Muscle of back (tissue), 11 donors: Measurements from ENCODE around the gene LETM1. TPM values are rescaled to one million over a fixed set of nuclear protein-coding genes. Genes with fewer than 3 reads are reported as not detected.

Source experiments
- DNase-seq, 3 donors: peaks; one replicate each; pipeline versions ENCODE4 v3.0.0 to v3.0.0-alpha.2; 2013
- polyA plus RNA-seq, 10 donors: library from polyadenylated mRNA; unstranded; fragments of 120-200 nt; gene quantifications; one replicate each; pipeline ENCODE4 v1.2.1, GENCODE V29; 2013; ENCODE audit not compliant: insufficient read length in 10 of 10

Gene LETM1
- polyA plus RNA-seq, 10 donors: 12.1 to 16.3 (median 14.7) TPM

DNA sequence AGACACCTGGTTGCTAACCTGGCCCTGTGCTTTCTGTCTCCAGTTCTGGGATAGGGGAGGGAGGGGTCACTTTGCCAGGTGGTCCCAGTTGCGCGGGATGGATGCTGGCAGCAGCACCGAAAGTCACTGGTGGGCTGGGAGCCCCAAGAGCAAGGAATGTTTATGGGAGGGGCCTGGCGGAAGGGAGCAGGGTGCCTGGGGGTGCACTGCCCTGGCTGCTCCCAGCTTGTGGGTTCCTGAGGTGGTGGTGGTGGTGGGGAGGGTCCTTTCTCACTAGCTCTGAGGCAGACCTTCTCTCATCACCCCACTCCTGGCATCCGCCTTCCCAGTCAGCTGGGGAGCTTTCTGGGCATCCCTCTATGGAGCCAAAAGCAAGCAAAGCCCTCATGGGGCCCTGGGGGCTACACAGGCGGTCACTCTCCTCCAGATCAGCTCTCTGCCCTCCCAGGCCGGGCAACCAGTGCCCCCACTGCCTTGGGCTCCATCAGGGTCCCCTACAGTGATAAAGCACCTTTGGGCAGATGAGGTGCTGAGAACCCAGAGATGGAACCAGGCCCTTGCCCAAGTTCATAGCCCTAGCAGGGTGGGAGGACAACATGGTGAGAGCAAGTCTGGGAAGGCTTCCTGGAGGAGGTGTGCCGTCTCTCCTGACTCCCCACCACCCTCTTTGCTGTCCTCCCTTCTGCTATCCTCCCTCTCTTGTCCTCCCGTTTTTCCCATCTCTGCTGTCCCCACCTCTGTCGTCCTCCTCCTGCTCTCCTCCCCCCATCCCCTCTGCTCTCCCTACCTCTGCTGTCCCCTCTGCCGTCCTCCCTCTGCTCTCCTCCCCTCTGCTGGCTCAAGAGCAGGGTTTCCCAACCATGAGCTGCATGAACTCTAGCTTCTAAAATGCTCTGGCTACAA, 46.9 kb downstream of the LETM1 start:
- no peak for DNase-seq

DNA sequence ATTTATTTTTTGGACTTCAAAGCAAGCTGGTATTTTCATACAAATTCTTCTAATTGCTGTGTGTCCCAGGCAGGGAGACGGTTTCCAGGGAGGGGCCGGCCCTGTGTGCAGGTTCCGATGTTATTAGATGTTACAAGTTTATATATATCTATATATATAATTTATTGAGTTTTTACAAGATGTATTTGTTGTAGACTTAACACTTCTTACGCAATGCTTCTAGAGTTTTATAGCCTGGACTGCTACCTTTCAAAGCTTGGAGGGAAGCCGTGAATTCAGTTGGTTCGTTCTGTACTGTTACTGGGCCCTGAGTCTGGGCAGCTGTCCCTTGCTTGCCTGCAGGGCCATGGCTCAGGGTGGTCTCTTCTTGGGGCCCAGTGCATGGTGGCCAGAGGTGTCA, 47.6 kb downstream of the LETM1 start:
- DNase-seq: no peak

- no peak for DNase-seq
Measured at GRCh38 chr4:1807332-1807777, 48.6 kb downstream of the LETM1 start.

DNA sequence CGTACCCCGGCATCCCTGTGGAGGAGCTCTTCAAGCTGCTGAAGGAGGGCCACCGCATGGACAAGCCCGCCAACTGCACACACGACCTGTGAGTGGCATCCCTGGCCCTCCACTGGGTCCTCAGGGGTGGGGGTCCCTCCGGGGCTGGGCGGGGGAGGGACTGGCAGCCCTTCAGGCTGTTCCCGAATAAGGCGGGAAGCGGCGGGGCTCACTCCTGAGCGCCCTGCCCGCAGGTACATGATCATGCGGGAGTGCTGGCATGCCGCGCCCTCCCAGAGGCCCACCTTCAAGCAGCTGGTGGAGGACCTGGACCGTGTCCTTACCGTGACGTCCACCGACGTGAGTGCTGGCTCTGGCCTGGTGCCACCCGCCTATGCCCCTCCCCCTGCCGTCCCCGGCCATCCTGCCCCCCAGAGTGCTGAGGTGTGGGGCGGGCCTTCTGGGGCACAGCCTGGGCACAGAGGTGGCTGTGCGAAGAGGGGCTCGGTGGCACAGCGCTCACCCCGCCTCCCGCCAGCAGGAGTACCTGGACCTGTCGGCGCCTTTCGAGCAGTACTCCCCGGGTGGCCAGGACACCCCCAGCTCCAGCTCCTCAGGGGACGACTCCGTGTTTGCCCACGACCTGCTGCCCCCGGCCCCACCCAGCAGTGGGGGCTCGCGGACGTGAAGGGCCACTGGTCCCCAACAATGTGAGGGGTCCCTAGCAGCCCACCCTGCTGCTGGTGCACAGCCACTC, 49.2 kb downstream of the LETM1 start:
- no peak for DNase-seq

DNA sequence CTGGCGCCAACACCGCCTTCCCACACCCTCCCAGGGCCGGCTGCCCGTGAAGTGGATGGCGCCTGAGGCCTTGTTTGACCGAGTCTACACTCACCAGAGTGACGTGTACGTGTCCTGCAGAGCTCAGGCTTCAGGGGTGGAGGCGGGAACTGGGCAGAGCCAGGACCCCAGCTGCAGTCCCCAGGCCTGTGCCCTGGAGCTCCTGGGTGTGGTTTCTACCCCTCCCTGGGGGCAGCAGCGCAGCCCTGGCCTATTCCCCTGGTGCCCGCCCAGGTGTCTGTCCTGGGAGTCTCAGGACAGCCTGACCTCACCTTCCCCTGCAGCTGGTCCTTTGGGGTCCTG, 49.8 kb downstream of the LETM1 start:
- DNase-seq: no peak

DNA sequence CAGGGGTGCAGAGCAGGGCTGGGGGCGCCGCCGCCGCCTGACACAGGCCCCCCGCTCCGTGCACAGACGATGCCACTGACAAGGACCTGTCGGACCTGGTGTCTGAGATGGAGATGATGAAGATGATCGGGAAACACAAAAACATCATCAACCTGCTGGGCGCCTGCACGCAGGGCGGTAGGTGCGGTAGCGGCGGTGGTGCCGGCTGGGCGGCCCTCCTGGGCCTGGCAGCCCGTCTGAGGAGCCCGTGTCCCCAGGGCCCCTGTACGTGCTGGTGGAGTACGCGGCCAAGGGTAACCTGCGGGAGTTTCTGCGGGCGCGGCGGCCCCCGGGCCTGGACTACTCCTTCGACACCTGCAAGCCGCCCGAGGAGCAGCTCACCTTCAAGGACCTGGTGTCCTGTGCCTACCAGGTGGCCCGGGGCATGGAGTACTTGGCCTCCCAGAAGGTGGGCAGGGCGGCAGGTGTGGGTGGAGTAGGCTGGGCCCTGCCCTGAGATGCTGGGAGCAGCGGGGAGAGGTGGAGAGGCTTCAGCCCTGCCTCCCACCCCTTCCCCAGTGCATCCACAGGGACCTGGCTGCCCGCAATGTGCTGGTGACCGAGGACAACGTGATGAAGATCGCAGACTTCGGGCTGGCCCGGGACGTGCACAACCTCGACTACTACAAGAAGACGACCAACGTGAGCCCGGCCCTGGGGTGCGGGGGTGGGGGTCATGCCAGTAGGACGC, 50.3 kb downstream of the LETM1 start:
- DNase-seq: no peak

DNA sequence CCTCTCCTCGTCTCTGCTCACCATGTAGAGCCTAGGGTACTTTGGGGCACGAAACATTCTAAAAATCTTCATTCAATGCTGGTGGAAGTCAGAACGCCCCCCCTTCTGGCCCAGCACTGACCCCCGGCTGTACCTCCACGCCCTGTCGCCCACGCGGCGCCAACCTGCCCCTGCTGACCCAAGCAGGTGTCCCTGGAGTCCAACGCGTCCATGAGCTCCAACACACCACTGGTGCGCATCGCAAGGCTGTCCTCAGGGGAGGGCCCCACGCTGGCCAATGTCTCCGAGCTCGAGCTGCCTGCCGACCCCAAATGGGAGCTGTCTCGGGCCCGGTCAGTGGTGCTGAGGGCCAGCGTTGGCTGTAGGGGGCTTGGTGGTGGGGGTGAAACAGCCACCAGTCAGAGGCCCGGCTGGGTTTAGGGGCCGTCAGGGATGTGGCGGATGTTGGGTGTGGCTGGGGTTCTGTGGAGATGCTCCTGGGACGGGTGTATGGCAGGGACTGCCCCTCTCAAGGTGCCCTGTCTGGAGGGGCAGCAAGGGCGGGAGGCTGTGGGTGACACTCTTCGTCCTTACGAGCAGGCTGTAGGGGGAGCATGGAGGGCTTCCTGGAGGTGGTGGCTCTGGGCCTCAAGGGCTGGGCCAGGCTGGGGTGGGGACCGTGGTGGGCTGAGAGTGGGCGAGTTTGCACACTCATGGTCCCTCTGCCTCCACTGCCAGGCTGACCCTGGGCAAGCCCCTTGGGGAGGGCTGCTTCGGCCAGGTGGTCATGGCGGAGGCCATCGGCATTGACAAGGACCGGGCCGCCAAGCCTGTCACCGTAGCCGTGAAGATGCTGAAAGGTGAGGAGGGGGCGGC, 51.1 kb downstream of the LETM1 start:
- no peak for DNase-seq

DNA sequence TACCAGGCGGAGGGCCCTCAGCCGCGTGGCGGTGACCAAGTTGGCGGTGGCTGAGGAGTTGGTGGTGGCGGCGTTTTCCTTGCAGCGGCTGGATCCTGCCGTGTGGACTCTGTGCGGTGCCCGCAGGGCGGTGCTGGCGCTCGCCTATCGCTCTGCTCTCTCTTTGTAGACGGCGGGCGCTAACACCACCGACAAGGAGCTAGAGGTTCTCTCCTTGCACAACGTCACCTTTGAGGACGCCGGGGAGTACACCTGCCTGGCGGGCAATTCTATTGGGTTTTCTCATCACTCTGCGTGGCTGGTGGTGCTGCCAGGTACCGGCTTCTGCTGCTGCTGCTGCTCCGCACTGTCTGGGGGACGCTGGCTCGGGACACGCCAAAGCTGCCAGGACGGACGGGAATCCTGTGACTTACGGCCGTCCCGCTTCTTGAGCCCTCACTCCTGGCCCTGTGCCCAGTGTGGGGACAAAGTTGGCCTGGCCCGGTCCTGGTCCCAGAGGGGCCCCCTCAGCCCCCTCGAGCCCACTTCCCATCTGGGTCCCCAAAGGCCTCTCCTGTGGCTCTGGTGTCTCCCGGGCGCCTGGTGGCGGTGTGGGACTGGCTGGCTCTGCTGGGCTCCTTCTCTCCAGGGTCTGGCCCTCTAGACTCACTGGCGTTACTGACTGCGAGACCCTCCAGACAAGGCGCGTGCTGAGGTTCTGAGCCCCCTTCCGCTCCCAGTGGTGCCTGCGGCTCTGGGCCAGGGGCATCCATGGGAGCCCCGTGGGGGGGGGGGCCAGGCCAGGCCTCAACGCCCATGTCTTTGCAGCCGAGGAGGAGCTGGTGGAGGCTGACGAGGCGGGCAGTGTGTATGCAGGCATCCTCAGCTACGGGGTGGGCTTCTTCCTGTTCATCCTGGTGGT, 52.2 kb downstream of the LETM1 start:
- no peak for DNase-seq

- DNase-seq: no peak
Measured at GRCh38 chr4:1802720-1803522, 53.0 kb downstream of the LETM1 start.

DNA sequence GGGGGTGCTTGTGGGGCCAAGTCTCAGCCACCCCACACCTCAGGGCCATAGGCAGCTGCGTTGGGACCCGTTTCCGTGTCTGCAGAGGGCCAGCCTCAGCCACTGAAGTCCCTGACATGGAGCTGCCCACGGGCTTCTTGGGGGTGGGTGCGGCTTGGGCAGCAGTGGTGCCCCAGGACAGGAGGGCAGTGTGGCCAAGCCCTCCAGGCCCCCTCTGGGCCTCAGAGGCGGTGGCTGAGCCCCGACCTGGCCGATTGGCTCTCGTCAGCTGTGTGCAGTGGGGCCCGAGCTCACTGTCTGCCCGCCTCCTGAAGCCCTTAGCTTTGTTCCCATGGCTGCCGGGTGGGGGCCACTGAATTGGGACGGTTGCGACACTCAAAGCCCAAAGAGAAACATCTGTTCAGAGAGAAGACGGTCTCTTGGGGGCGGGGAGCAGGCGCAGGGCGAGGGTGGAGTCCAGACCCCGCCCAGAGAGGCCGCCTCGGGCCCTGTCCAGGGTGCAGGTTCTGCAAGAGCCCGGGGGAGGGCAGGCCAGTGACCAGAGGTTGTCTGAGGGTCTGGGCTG, 53.7 kb downstream of the LETM1 start:
- no peak for DNase-seq

- DNase-seq: no peak
Measured at GRCh38 chr4:1801286-1801958, 54.5 kb downstream of the LETM1 start.

GRCh38 chr4:1800805-1801204, 55.2 kb downstream of the LETM1 start:
- no peak for DNase-seq

DNA sequence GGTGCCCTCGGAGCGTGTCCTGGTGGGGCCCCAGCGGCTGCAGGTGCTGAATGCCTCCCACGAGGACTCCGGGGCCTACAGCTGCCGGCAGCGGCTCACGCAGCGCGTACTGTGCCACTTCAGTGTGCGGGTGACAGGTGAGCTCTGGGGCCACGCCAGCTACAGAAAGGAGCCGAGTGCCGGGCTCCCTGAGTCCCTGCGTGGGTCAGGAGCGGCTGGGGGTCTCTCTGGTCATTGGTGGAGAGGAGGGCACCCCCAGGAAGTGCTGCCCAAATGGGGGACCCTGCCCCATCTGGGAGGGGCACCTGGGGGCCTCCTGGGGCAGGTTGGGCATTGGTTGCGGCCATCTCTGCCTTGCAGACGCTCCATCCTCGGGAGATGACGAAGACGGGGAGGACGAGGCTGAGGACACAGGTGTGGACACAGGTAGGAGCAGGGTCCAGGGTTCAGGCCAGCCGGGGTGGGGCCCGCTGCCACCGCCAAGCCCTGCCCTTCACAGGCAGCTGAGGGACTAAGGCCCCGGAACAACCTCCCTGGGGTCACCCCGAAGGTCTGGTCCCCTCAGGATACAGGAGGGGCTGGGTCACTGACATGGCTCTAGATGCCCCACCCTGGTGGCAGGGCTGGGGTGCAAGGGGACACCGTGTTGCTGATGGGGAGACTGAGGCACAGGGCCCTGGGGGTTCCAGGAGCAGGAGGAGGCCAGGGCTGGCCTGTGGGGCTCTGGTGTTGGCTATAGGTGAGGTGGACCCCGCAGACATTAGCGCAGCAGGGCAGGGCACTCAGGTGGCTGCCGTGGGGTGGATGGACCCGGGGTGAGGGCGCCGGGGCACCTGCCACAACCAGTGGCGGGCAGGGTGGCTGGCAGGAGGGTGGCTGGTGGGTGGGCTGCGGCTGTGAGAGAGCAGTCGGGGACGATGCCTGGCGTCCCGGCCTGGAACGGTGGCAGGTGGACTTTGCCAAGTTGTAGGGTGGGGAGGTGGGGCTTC, 56.3 kb downstream of the LETM1 start:
- DNase-seq: no peak

GRCh38 chr4:1798580-1799386, 57.2 kb downstream of the LETM1 start:
- DNase-seq: no peak

GRCh38 chr4:1797861-1798579, 57.9 kb downstream of the LETM1 start:
- no peak for DNase-seq
